SK-N-SH (cell line): Measurements from ENCODE around the gene PRDM5. TPM values are rescaled to one million over a fixed set of nuclear protein-coding genes. Genes with fewer than 3 reads are reported as not detected.

Experiments used
- CTCF ChIA-PET: fragments of 300-600, 350-600 bp; formaldehyde crosslinking; extraction: SDS; loops from one replicate; lab custom pipeline; 2021; lab: Yijun Ruan, JAX
- POLR2A ChIA-PET: fragments of 350-600 bp; sonication (Branson Sonifier 250); formaldehyde crosslinking; extraction: SDS; loops from one replicate; lab custom pipeline; 2020; ENCODE audit warnings: antibody characterized with exemption, inconsistent platforms; lab: Yijun Ruan, JAX
- DNase-seq: peaks from one replicate; pipeline ENCODE4 v3.0.0; 2012
- H2AFZ ChIP-seq: fragments of 200-600 bp; sonication (generic); 2 replicates; pipeline ENCODE4 v1.8.1; 2016; ENCODE audit warnings: antibody characterized with exemption, mild to moderate bottlenecking, low read depth
- H3F3A ChIP-seq: fragments of 200-600 bp; sonication (generic); replicated peaks from 2 replicates; pipeline ENCODE3; 2016; ENCODE audit warnings: antibody characterized with exemption, mild to moderate bottlenecking; ENCODE audit not compliant: insufficient read depth
- H3K27ac ChIP-seq, 2 experiments: fragments of 200-500 bp in 1 of 2; fragments of 200-600 bp in 1 of 2; sonication (Bioruptor generic) in 1 of 2; sonication (generic), shearing (Covaris generic) in 1 of 2; 2 replicates each; pipeline versions ENCODE4 v1.5.1 to v1.6.1; 2014 to 2016; ENCODE audit warnings: low read depth in 2 of 2, inconsistent platforms in 1 of 2, low read length in 1 of 2, mild to moderate bottlenecking in 1 of 2, mixed read lengths in 1 of 2
- H3K27me3 ChIP-seq: fragments of 200-600 bp; sonication (generic), shearing (Covaris generic); 2 replicates; pipeline ENCODE4 v1.6.1; 2016; ENCODE audit warnings: mixed run types; ENCODE audit not compliant: insufficient read depth
- H3K36me3 ChIP-seq, 2 experiments: fragments of 200-500 bp in 1 of 2; fragments of 200-600 bp in 1 of 2; sonication (Bioruptor generic) in 1 of 2; sonication (generic) in 1 of 2; replicated peaks in 1 of 2; 2 replicates each; pipeline versions ENCODE3 to v1.5.1; 2014 to 2016; ENCODE audit warnings: low read length in 1 of 2, mild to moderate bottlenecking in 1 of 2; ENCODE audit not compliant: insufficient read depth in 2 of 2, control insufficient read depth in 1 of 2
- H3K4me1 ChIP-seq, 2 experiments: fragments of 200-500 bp in 1 of 2; fragments of 200-600 bp in 1 of 2; sonication (Bioruptor generic) in 1 of 2; sonication (generic), shearing (Covaris generic) in 1 of 2; 2 replicates each; pipeline versions ENCODE4 v1.5.1 to v1.6.1; 2014 to 2016; ENCODE audit warnings: low read depth in 1 of 2, low read length in 1 of 2, mixed run types in 1 of 2; ENCODE audit not compliant: insufficient read depth in 2 of 2, control insufficient read depth in 1 of 2
- H3K4me2 ChIP-seq: fragments of 200-600 bp; sonication (generic), shearing (Covaris generic); 2 replicates; pipeline ENCODE4 v1.6.1; 2017; ENCODE audit warnings: mixed run types
- H3K4me3 ChIP-seq, 2 experiments: fragments of 200-500 bp in 1 of 2; fragments of 200-600 bp in 1 of 2; sonication (Bioruptor generic) in 1 of 2; sonication (generic), shearing (Covaris generic) in 1 of 2; 2 replicates each; pipeline versions ENCODE4 v1.5.1 to v1.8.1; 2014 to 2016; ENCODE audit warnings: low read depth in 2 of 2, inconsistent platforms in 1 of 2, low read length in 1 of 2, mild to moderate bottlenecking in 1 of 2, mixed read lengths in 1 of 2, moderate library complexity in 1 of 2
- H3K79me2 ChIP-seq: fragments of 200-600 bp; sonication (generic); 2 replicates; pipeline ENCODE4 v1.8.1; 2017; ENCODE audit warnings: mild to moderate bottlenecking; ENCODE audit not compliant: insufficient read depth
- H3K9ac ChIP-seq: fragments of 200-600 bp; sonication (generic); 2 replicates; pipeline ENCODE4 v1.6.1; 2017; ENCODE audit warnings: mixed run types
- H3K9me2 ChIP-seq: fragments of 200-600 bp; sonication (generic); 2 replicates; pipeline ENCODE4 v1.6.1; 2017; ENCODE audit warnings: mixed run types
- H3K9me3 ChIP-seq: fragments of 200-600 bp; sonication (generic); 2 replicates; pipeline ENCODE4 v1.6.1; 2017; ENCODE audit warnings: mixed run types, mild to moderate bottlenecking, moderate library complexity
- H4K20me1 ChIP-seq: fragments of 200-600 bp; sonication (generic); 2 replicates; pipeline ENCODE4 v1.6.1; 2017; ENCODE audit warnings: mild to moderate bottlenecking, mixed run types; ENCODE audit not compliant: insufficient read depth
- CHD2 ChIP-seq: fragments of 150-350 bp; IDR thresholded peaks from 2 replicates; pipeline ENCODE4 v1.6.1; 2018; ENCODE audit warnings: low read length; ENCODE audit not compliant: partially characterized antibody
- EZH2phosphoT487 ChIP-seq: fragments of 200-600 bp; sonication (generic); IDR thresholded peaks from 2 replicates; pipeline ENCODE4 v1.6.1; 2017; ENCODE audit warnings: low read depth, mixed run types, mild to moderate bottlenecking, antibody characterized with exemption, moderate library complexity, borderline replicate concordance
- FOSL2 ChIP-seq: IDR thresholded peaks from 2 replicates; pipeline ENCODE4 v1.4.0; 2012; ENCODE audit warnings: low read depth, mild to moderate bottlenecking, moderate library complexity, borderline replicate concordance
- FOXM1 ChIP-seq: IDR thresholded peaks from 2 replicates; pipeline ENCODE4 v1.4.0; 2012; ENCODE audit warnings: low read depth, mild to moderate bottlenecking
- GABPA ChIP-seq: IDR thresholded peaks from 2 replicates; pipeline ENCODE4 v1.4.0; 2012; ENCODE audit warnings: low read depth, mild to moderate bottlenecking
- MEF2A ChIP-seq: IDR thresholded peaks from 2 replicates; pipeline ENCODE4 v1.4.0; 2012; ENCODE audit warnings: low read depth, borderline replicate concordance
- RAD21 ChIP-seq: IDR thresholded peaks from 2 replicates; pipeline ENCODE4 v1.6.1; 2012; ENCODE audit warnings: mild to moderate bottlenecking, low read length
- RCOR1 ChIP-seq: fragments of 150-350 bp; IDR thresholded peaks from 2 replicates; pipeline ENCODE4 v1.6.1; 2017; ENCODE audit warnings: antibody characterized with exemption, low read length
- RFX5 ChIP-seq: IDR thresholded peaks from 2 replicates; pipeline ENCODE4 v1.6.1; 2012; ENCODE audit warnings: mild to moderate bottlenecking, improper control_type of control experiment, low read length
- RXRA ChIP-seq: IDR thresholded peaks from 2 replicates; pipeline ENCODE4 v1.4.0; 2012; ENCODE audit warnings: low read depth, mild to moderate bottlenecking, borderline replicate concordance
- SMC3 ChIP-seq: IDR thresholded peaks from 2 replicates; pipeline ENCODE4 v1.6.1; 2012; ENCODE audit warnings: low read depth, low read length, improper control_type of control experiment
- TAF1 ChIP-seq: IDR thresholded peaks from 2 replicates; pipeline ENCODE4 v1.6.1; 2012; ENCODE audit warnings: low read depth, mild to moderate bottlenecking, low read length, moderate library complexity, borderline replicate concordance
- TCF12 ChIP-seq: IDR thresholded peaks from 2 replicates; pipeline ENCODE4 v1.4.0; 2012
- TEAD4 ChIP-seq: IDR thresholded peaks from 2 replicates; pipeline ENCODE4 v1.4.0; 2012; ENCODE audit warnings: mild to moderate bottlenecking, borderline replicate concordance; ENCODE audit not compliant: insufficient read depth
- WGBS: methylation state at CpG from one replicate; pipeline ENCODE4 v1.1.6; 2017; ENCODE audit warnings: low lambda C conversion rate; 5-methylcytosine and 5-hydroxymethylcytosine counted together
- polyA plus RNA-seq, 3 experiments: library from polyadenylated mRNA; depleted of rRNA; stranded (reverse); fragments of >200 nt; gene quantifications; 2 replicates each; pipeline ENCODE4 v1.2.3, GENCODE V29; 2012
- TF ChIP-seq, protein P1 (sequence below): IDR thresholded peaks from 2 replicates; pipeline ENCODE4 v1.6.1; 2012; ENCODE audit warnings: mild to moderate bottlenecking, low read depth, low read length, moderate library complexity
- TF ChIP-seq, protein P2 (sequence below): IDR thresholded peaks from 2 replicates; pipeline ENCODE4 v1.4.0; 2012; ENCODE audit warnings: low read depth, borderline replicate concordance
- TF ChIP-seq, protein P3 (sequence below): IDR thresholded peaks from 2 replicates; pipeline ENCODE4; 2012
- TF ChIP-seq, protein P4 (sequence below): IDR thresholded peaks from 2 replicates; pipeline ENCODE4 v1.4.0; 2012; ENCODE audit warnings: low read depth, borderline replicate concordance
- TF ChIP-seq, protein P5 (sequence below): fragments of 200-600 bp; sonication (generic); IDR thresholded peaks from 2 replicates; pipeline ENCODE4 v1.6.1; 2017; ENCODE audit warnings: antibody characterized with exemption, mild to moderate bottlenecking, moderate library complexity
- TF ChIP-seq, protein P6 (sequence below): fragments of 150-350 bp; IDR thresholded peaks from 2 replicates; pipeline ENCODE4 v1.6.1; 2016; ENCODE audit warnings: mild to moderate bottlenecking, low read depth, low read length

The PRDM5 gene
- polyA plus RNA-seq, 1 of the 3 experiments (the other 2 are of a cell fraction), result 3.8 TPM

DNA sequence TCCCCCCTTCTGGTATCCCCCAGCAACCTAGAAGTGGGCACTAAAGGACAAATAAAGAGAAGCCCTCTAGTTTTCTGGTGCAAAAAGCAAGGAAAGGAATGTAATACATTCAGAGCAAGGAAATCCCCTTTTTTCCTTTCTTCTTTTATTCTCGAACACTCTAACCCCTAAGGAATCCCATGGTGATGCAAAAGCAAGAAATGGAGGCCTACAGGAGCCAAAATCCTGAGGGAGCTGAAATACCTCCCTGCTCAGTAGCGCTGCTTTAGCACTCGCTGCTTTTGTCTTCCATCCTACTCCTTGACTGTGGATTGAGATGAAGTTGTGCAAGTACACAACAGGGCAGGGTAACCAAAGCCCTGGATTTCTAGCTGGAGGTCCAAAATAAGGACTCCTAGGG, 251.0 kb downstream of the PRDM5 start (continued):
- TF ChIP-seq, protein P1, sequence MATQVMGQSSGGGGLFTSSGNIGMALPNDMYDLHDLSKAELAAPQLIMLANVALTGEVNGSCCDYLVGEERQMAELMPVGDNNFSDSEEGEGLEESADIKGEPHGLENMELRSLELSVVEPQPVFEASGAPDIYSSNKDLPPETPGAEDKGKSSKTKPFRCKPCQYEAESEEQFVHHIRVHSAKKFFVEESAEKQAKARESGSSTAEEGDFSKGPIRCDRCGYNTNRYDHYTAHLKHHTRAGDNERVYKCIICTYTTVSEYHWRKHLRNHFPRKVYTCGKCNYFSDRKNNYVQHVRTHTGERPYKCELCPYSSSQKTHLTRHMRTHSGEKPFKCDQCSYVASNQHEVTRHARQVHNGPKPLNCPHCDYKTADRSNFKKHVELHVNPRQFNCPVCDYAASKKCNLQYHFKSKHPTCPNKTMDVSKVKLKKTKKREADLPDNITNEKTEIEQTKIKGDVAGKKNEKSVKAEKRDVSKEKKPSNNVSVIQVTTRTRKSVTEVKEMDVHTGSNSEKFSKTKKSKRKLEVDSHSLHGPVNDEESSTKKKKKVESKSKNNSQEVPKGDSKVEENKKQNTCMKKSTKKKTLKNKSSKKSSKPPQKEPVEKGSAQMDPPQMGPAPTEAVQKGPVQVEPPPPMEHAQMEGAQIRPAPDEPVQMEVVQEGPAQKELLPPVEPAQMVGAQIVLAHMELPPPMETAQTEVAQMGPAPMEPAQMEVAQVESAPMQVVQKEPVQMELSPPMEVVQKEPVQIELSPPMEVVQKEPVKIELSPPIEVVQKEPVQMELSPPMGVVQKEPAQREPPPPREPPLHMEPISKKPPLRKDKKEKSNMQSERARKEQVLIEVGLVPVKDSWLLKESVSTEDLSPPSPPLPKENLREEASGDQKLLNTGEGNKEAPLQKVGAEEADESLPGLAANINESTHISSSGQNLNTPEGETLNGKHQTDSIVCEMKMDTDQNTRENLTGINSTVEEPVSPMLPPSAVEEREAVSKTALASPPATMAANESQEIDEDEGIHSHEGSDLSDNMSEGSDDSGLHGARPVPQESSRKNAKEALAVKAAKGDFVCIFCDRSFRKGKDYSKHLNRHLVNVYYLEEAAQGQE, result no peak
- TF ChIP-seq, protein P2, sequence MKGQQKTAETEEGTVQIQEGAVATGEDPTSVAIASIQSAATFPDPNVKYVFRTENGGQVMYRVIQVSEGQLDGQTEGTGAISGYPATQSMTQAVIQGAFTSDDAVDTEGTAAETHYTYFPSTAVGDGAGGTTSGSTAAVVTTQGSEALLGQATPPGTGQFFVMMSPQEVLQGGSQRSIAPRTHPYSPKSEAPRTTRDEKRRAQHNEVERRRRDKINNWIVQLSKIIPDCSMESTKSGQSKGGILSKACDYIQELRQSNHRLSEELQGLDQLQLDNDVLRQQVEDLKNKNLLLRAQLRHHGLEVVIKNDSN, result no peak
- TF ChIP-seq FOSL2 (no peak), CHD2 (no peak), GABPA (no peak), RFX5 (no peak)
- TF ChIP-seq, protein P3, sequence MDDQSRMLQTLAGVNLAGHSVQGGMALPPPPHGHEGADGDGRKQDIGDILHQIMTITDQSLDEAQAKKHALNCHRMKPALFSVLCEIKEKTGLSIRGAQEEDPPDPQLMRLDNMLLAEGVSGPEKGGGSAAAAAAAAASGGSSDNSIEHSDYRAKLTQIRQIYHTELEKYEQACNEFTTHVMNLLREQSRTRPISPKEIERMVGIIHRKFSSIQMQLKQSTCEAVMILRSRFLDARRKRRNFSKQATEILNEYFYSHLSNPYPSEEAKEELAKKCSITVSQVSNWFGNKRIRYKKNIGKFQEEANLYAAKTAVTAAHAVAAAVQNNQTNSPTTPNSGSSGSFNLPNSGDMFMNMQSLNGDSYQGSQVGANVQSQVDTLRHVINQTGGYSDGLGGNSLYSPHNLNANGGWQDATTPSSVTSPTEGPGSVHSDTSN, result no peak

DNA sequence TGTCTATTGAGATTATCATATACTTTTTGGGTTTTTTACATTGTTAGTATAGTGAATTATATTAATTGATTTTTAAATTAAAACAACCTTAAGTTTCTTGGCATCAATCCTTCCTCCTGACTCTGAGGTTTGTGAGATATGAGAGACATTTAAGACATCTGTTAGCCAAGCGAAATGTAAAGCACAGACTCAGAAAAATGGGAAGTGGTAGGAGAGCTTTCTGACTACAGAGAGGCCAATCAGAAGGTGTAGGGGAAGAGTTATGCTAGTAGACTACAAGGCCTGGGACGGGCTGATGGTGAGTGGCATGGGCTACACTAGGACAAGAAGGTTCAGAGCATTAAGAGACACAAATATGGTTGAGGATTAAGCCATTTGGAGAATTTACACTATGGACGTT, 255.4 kb downstream of the PRDM5 start:
- H2AFZ ChIP-seq, result no peak overlapping the region
- CTCF ChIA-PET, result no interaction called here
- no peaks in the 10 kb centered on the region for H3K9me2 ChIP-seq
- 0 out of 2 replicates have a peak, but pooled peaks cover 2% of the 10 kb centered on the region for H3K9me3 ChIP-seq
- no peak for TF ChIP-seq SMC3
- TF ChIP-seq, protein P4, sequence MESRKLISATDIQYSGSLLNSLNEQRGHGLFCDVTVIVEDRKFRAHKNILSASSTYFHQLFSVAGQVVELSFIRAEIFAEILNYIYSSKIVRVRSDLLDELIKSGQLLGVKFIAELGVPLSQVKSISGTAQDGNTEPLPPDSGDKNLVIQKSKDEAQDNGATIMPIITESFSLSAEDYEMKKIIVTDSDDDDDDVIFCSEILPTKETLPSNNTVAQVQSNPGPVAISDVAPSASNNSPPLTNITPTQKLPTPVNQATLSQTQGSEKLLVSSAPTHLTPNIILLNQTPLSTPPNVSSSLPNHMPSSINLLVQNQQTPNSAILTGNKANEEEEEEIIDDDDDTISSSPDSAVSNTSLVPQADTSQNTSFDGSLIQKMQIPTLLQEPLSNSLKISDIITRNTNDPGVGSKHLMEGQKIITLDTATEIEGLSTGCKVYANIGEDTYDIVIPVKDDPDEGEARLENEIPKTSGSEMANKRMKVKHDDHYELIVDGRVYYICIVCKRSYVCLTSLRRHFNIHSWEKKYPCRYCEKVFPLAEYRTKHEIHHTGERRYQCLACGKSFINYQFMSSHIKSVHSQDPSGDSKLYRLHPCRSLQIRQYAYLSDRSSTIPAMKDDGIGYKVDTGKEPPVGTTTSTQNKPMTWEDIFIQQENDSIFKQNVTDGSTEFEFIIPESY, result no peak
- no peak for TF ChIP-seq TAF1
- TF ChIP-seq FOXM1, result no peak
- no peak for TF ChIP-seq RCOR1
- TF ChIP-seq TCF12, result no peak
- TF ChIP-seq, protein P5, sequence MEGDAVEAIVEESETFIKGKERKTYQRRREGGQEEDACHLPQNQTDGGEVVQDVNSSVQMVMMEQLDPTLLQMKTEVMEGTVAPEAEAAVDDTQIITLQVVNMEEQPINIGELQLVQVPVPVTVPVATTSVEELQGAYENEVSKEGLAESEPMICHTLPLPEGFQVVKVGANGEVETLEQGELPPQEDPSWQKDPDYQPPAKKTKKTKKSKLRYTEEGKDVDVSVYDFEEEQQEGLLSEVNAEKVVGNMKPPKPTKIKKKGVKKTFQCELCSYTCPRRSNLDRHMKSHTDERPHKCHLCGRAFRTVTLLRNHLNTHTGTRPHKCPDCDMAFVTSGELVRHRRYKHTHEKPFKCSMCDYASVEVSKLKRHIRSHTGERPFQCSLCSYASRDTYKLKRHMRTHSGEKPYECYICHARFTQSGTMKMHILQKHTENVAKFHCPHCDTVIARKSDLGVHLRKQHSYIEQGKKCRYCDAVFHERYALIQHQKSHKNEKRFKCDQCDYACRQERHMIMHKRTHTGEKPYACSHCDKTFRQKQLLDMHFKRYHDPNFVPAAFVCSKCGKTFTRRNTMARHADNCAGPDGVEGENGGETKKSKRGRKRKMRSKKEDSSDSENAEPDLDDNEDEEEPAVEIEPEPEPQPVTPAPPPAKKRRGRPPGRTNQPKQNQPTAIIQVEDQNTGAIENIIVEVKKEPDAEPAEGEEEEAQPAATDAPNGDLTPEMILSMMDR, result no peak
- no peak for TF ChIP-seq MEF2A
- TF ChIP-seq RAD21, result no peak
- TF ChIP-seq EZH2phosphoT487, result no peak
- TF ChIP-seq RXRA, result no peak
- TF ChIP-seq, protein P3, result no peak
- TF ChIP-seq TEAD4, result no peak
- TF ChIP-seq, protein P6, sequence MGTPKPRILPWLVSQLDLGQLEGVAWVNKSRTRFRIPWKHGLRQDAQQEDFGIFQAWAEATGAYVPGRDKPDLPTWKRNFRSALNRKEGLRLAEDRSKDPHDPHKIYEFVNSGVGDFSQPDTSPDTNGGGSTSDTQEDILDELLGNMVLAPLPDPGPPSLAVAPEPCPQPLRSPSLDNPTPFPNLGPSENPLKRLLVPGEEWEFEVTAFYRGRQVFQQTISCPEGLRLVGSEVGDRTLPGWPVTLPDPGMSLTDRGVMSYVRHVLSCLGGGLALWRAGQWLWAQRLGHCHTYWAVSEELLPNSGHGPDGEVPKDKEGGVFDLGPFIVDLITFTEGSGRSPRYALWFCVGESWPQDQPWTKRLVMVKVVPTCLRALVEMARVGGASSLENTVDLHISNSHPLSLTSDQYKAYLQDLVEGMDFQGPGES, result no peak
- H3K36me3 ChIP-seq, result no peaks in the 10 kb centered on the region
- H4K20me1 ChIP-seq, result no peaks in the 10 kb centered on the region
- H3K27me3 ChIP-seq, result no peaks in the 10 kb centered on the region
- no peak overlapping the region for H3K4me2 ChIP-seq
- H3K9ac ChIP-seq, result no peak overlapping the region
- POLR2A ChIA-PET, result no interaction called here
- no peak overlapping the region for H3K4me3 ChIP-seq
- 47% methylated on average over 3 of the region's 3 CpGs for WGBS
- H3K4me1 ChIP-seq, result no peaks in the 10 kb centered on the region
- H3K27ac ChIP-seq, result no peak overlapping the region
- no peak for DNase-seq
- no peaks in the 10 kb centered on the region for H3K79me2 ChIP-seq
- H3F3A ChIP-seq, result no peaks in the 10 kb centered on the region
